Measurements from ENCODE around the gene EGFR. TPM values are rescaled to one million over a fixed set of nuclear protein-coding genes. Genes with fewer than 3 reads are reported as not detected.

The EGFR gene
- total RNA-seq, 5 donors from 2014 or later (not counting 1 experiment from before 2014, with no cell fraction given): 0.16 to 0.79 (median 0.35) TPM; not detected in 2

GRCh38 chr7:55113760-55114540, 95.1 kb downstream of the EGFR start:
- WGBS (ENCODE audit: insufficient coverage): 80% methylated on average over 1 of the region's 3 CpGs
- Histone ChIP-seq H3K27me3 (replicated peaks in 1 of 2; ENCODE audit: control insufficient read depth in 2 of 2, extremely low read depth in 1 of 2, insufficient read depth in 2 of 2, low read length in 1 of 2) (peaks cover 0 to 9% of the 10 kb centered on the region in 2 experiments), H3K4me3 (ENCODE audit: control insufficient read depth in 1 of 2, extremely low read depth in 1 of 2, low read length in 1 of 2) (no peak overlapping the region), H3K4me1 (ENCODE audit: control insufficient read depth in 1 of 2, extremely low read depth in 1 of 2, insufficient read depth in 2 of 2, low read length in 2 of 2) (peaks cover 0 to 3% of the 10 kb centered on the region in 2 experiments), H3K9me3 (no peaks in the 10 kb centered on the region), H3K27ac (ENCODE audit: low read length) (no peak overlapping the region), H3K36me3 (ENCODE audit: control insufficient read depth in 2 of 2, extremely low read depth in 1 of 2, insufficient read depth in 1 of 2, low read length in 1 of 2) (no peaks in the 10 kb centered on the region)
- DNase-seq (peak in 3 of 35 experiments; percentile 1 to 16 (median 2)), ATAC-seq (replicated peaks in 1 of 4) (no peak)
- ChIA-PET CTCF (no interaction called here), POLR2A (interaction anchor here in 1 of 2 donors (0.5 kb wide), 1 partner anchor 27 kb away, joined by 6 read pairs; no protein-coding TSS in a partner anchor)
- no peaks in the 10 kb centered on the region for H3K36me3 Mint-ChIP-seq
- H3K27ac Mint-ChIP-seq: no peak overlapping the region
- H3K4me1 Mint-ChIP-seq: no peaks in the 10 kb centered on the region
- H3K9me3 Mint-ChIP-seq: no peaks in the 10 kb centered on the region
- H3K27me3 Mint-ChIP-seq: peaks cover 10 to 13% of the 10 kb centered on the region in 2 donors
- no peak overlapping the region for H3K4me3 Mint-ChIP-seq

- Mint-ChIP-seq H3K27me3 (peaks cover 4 to 7% of the 10 kb centered on the region in 2 donors), H3K9me3 (no peaks in the 10 kb centered on the region), H3K27ac (no peak overlapping the region), H3K4me3 (no peak overlapping the region), H3K36me3 (no peaks in the 10 kb centered on the region), H3K4me1 (no peaks in the 10 kb centered on the region)
- ATAC-seq (replicated peaks in 1 of 4): no peak
- no peaks in the 10 kb centered on the region for H3K9me3 ChIP-seq
- WGBS (ENCODE audit: insufficient coverage): no CpG with 5 or more reads among the region's 7 CpGs
- CTCF ChIA-PET: no interaction called here
- H3K27ac ChIP-seq (ENCODE audit: low read length): no peak overlapping the region
- no peaks in the 10 kb centered on the region for H3K27me3 ChIP-seq (replicated peaks in 1 of 2; ENCODE audit: control insufficient read depth in 2 of 2, extremely low read depth in 1 of 2, insufficient read depth in 2 of 2, low read length in 1 of 2)
- peaks cover 0 to 3% of the 10 kb centered on the region in 2 experiments for H3K4me1 ChIP-seq (ENCODE audit: control insufficient read depth in 1 of 2, extremely low read depth in 1 of 2, insufficient read depth in 2 of 2, low read length in 2 of 2)
- no peaks in the 10 kb centered on the region for H3K36me3 ChIP-seq (ENCODE audit: control insufficient read depth in 2 of 2, extremely low read depth in 1 of 2, insufficient read depth in 1 of 2, low read length in 1 of 2)
- DNase-seq: no peak
- POLR2A ChIA-PET: no interaction called here
- no peak overlapping the region for H3K4me3 ChIP-seq (ENCODE audit: control insufficient read depth in 1 of 2, extremely low read depth in 1 of 2, low read length in 1 of 2)
Observed at GRCh38 chr7:55117286-55117685, 98.5 kb downstream of the EGFR start.

GRCh38 chr7:55118426-55118825, 99.6 kb downstream of the EGFR start:
- no peak overlapping the region for H3K4me3 ChIP-seq (ENCODE audit: control insufficient read depth in 1 of 2, extremely low read depth in 1 of 2, low read length in 1 of 2)
- Mint-ChIP-seq H3K4me1 (no peaks in the 10 kb centered on the region), H3K9me3 (no peaks in the 10 kb centered on the region), H3K27me3 (peaks cover 3 to 11% of the 10 kb centered on the region in 2 donors), H3K27ac (no peak overlapping the region), H3K4me3 (no peak overlapping the region), H3K36me3 (no peaks in the 10 kb centered on the region)
- H3K27me3 ChIP-seq (replicated peaks in 1 of 2; ENCODE audit: control insufficient read depth in 2 of 2, extremely low read depth in 1 of 2, insufficient read depth in 2 of 2, low read length in 1 of 2): no peaks in the 10 kb centered on the region
- no peak for ATAC-seq (replicated peaks in 1 of 4)
- no peak for DNase-seq
- 45% methylated on average over 1 of the region's 5 CpGs for WGBS (ENCODE audit: insufficient coverage)
- no peaks in the 10 kb centered on the region for H3K36me3 ChIP-seq (ENCODE audit: control insufficient read depth in 2 of 2, extremely low read depth in 1 of 2, insufficient read depth in 1 of 2, low read length in 1 of 2)
- H3K9me3 ChIP-seq: no peaks in the 10 kb centered on the region
- no peak overlapping the region for H3K27ac ChIP-seq (ENCODE audit: low read length)
- ChIA-PET POLR2A (no interaction called here), CTCF (no interaction called here)
- H3K4me1 ChIP-seq (ENCODE audit: control insufficient read depth in 1 of 2, extremely low read depth in 1 of 2, insufficient read depth in 2 of 2, low read length in 2 of 2): peaks cover 0 to 3% of the 10 kb centered on the region in 2 experiments

- CTCF ChIA-PET: no interaction called here
- H3K27me3 Mint-ChIP-seq: peaks cover 3 to 11% of the 10 kb centered on the region in 2 donors
- no peaks in the 10 kb centered on the region for H3K36me3 Mint-ChIP-seq
- H3K27me3 ChIP-seq (replicated peaks in 1 of 2; ENCODE audit: control insufficient read depth in 2 of 2, extremely low read depth in 1 of 2, insufficient read depth in 2 of 2, low read length in 1 of 2): peaks cover 0 to 1% of the 10 kb centered on the region in 2 experiments
- 87% methylated on average over 3 of the region's 4 CpGs for WGBS (ENCODE audit: insufficient coverage)
- no peak overlapping the region for H3K4me3 Mint-ChIP-seq
- H3K27ac ChIP-seq (ENCODE audit: low read length): no peak overlapping the region
- H3K4me3 ChIP-seq (ENCODE audit: control insufficient read depth in 1 of 2, extremely low read depth in 1 of 2, low read length in 1 of 2): no peak overlapping the region
- no peaks in the 10 kb centered on the region for H3K9me3 ChIP-seq
- POLR2A ChIA-PET: no interaction called here
- no peaks in the 10 kb centered on the region for H3K4me1 Mint-ChIP-seq
- H3K4me1 ChIP-seq (ENCODE audit: control insufficient read depth in 1 of 2, extremely low read depth in 1 of 2, insufficient read depth in 2 of 2, low read length in 2 of 2): no peaks in the 10 kb centered on the region
- H3K27ac Mint-ChIP-seq: no peak overlapping the region
- ATAC-seq (replicated peaks in 1 of 4): no peak
- H3K36me3 ChIP-seq (ENCODE audit: control insufficient read depth in 2 of 2, extremely low read depth in 1 of 2, insufficient read depth in 1 of 2, low read length in 1 of 2): no peaks in the 10 kb centered on the region
- no peaks in the 10 kb centered on the region for H3K9me3 Mint-ChIP-seq
- DNase-seq: no peak
Observed at GRCh38 chr7:55119571-55119970, 100.8 kb downstream of the EGFR start.

GRCh38 chr7:55120074-55120473, 101.3 kb downstream of the EGFR start:
- H3K36me3 Mint-ChIP-seq: no peaks in the 10 kb centered on the region
- H3K9me3 Mint-ChIP-seq: no peaks in the 10 kb centered on the region
- ChIA-PET CTCF (no interaction called here), POLR2A (no interaction called here)
- no peaks in the 10 kb centered on the region for H3K4me1 Mint-ChIP-seq
- H3K27me3 ChIP-seq (replicated peaks in 1 of 2; ENCODE audit: control insufficient read depth in 2 of 2, extremely low read depth in 1 of 2, insufficient read depth in 2 of 2, low read length in 1 of 2): peaks cover 0 to 6% of the 10 kb centered on the region in 2 experiments
- no peak overlapping the region for H3K4me3 Mint-ChIP-seq
- no peak for ATAC-seq (replicated peaks in 1 of 4)
- no peak overlapping the region for H3K27ac ChIP-seq (ENCODE audit: low read length)
- 95% methylated on average over 4 of the region's 7 CpGs for WGBS (ENCODE audit: insufficient coverage)
- peaks cover 7 to 16% of the 10 kb centered on the region in 2 donors for H3K27me3 Mint-ChIP-seq
- H3K9me3 ChIP-seq: no peaks in the 10 kb centered on the region
- H3K4me1 ChIP-seq (ENCODE audit: control insufficient read depth in 1 of 2, extremely low read depth in 1 of 2, insufficient read depth in 2 of 2, low read length in 2 of 2): no peaks in the 10 kb centered on the region
- H3K27ac Mint-ChIP-seq: no peak overlapping the region
- no peak for DNase-seq
- H3K36me3 ChIP-seq (ENCODE audit: control insufficient read depth in 2 of 2, extremely low read depth in 1 of 2, insufficient read depth in 1 of 2, low read length in 1 of 2): no peaks in the 10 kb centered on the region
- no peak overlapping the region for H3K4me3 ChIP-seq (ENCODE audit: control insufficient read depth in 1 of 2, extremely low read depth in 1 of 2, low read length in 1 of 2)

- no peaks in the 10 kb centered on the region for H3K36me3 ChIP-seq (ENCODE audit: control insufficient read depth in 2 of 2, extremely low read depth in 1 of 2, insufficient read depth in 1 of 2, low read length in 1 of 2)
- no peaks in the 10 kb centered on the region for H3K9me3 ChIP-seq
- no peaks in the 10 kb centered on the region for H3K36me3 Mint-ChIP-seq
- H3K27ac ChIP-seq (ENCODE audit: low read length): no peak overlapping the region
- ATAC-seq (replicated peaks in 1 of 4): no peak
- H3K4me1 Mint-ChIP-seq: no peaks in the 10 kb centered on the region
- H3K27me3 ChIP-seq (replicated peaks in 1 of 2; ENCODE audit: control insufficient read depth in 2 of 2, extremely low read depth in 1 of 2, insufficient read depth in 2 of 2, low read length in 1 of 2): peaks cover 0 to 11% of the 10 kb centered on the region in 2 experiments
- CTCF ChIA-PET: no interaction called here
- POLR2A ChIA-PET: no interaction called here
- H3K9me3 Mint-ChIP-seq: no peaks in the 10 kb centered on the region
- H3K27me3 Mint-ChIP-seq: peaks cover 7 to 16% of the 10 kb centered on the region in 2 donors
- no peak overlapping the region for H3K27ac Mint-ChIP-seq
- H3K4me3 ChIP-seq (ENCODE audit: control insufficient read depth in 1 of 2, extremely low read depth in 1 of 2, low read length in 1 of 2): no peak overlapping the region
- no peaks in the 10 kb centered on the region for H3K4me1 ChIP-seq (ENCODE audit: control insufficient read depth in 1 of 2, extremely low read depth in 1 of 2, insufficient read depth in 2 of 2, low read length in 2 of 2)
- no peak for DNase-seq
- H3K4me3 Mint-ChIP-seq: no peak overlapping the region
- WGBS (ENCODE audit: insufficient coverage): 88% methylated on average over 2 of the region's 7 CpGs
Observed at GRCh38 chr7:55120501-55121198, 101.8 kb downstream of the EGFR start.

All from T-cell (primary cell).